ENCODE results near the gene SCG5. TPM values are rescaled to one million over a fixed set of nuclear protein-coding genes. Genes with fewer than 3 reads are reported as not detected.

Gene SCG5
- total RNA-seq, 1 experiment from 2014 or later: 7.4 TPM

DNA sequence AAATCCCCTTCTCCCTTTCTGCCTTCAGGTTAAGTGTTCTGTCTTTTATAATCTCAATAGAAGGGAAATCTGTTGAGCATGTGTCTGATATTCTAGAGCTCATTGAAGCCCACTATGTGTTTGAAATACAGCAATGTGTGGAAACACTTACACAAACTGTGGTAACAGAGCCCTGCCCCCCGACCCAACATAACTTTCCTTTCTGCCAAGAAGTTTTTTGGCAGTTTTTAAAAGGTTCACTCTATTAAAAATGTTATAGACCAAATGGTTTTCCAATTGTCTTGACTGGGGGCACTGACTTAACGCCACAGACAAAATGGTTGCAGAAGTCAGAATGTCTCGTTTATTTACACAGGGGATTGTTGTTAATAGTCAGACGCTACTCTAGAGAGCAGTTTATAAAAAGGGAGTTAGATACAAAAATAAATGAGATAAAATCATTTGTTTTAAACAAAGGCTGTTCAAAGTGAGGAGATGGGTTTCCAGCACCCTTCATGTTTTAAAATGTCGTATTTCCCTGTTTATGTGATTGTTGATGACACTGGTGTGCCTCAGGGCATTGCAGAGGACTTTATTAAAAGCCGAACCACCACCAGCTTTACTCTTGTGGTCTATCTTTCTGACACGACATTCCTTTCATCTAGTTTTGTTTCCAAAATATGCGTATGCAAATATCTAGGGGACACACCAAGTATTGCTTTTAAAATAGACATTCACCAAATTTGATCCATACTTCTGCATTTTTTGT is 49.6 kb downstream of the SCG5 start:
- no peak for DNase-seq (ENCODE audit: unreplicated experiment)
- ChIA-PET POLR2A (no interaction called here), CTCF (interaction anchor here (0.6 kb wide), 2 partner anchors 9 to 245 kb away, joined by 3 read pairs; no protein-coding TSS in a partner anchor)
- no TSS peak for BruUV-seq (replicated peaks)
- H3K27me3 Mint-ChIP-seq (ENCODE audit: insufficient read depth, unreplicated experiment): no peaks in the 10 kb centered on the region
- peaks cover 6% of the 10 kb centered on the region for H3K9me3 Mint-ChIP-seq (ENCODE audit: unreplicated experiment)
- no peak overlapping the region for H3K4me3 Mint-ChIP-seq (ENCODE audit: unreplicated experiment)
- no peaks in the 10 kb centered on the region for H3K36me3 Mint-ChIP-seq (ENCODE audit: insufficient read depth, unreplicated experiment)
- H3K4me1 Mint-ChIP-seq (ENCODE audit: insufficient read depth, unreplicated experiment): peaks cover 27% of the 10 kb centered on the region
- intact Hi-C loops (cut with micrococcal nuclease): no loop called here
- no peak overlapping the region for H3K27ac Mint-ChIP-seq (ENCODE audit: low read depth, unreplicated experiment)
- no peak for TF ChIP-seq CTCF (IDR thresholded peaks at IDR 0.05; ENCODE audit: unreplicated experiment)

DNA sequence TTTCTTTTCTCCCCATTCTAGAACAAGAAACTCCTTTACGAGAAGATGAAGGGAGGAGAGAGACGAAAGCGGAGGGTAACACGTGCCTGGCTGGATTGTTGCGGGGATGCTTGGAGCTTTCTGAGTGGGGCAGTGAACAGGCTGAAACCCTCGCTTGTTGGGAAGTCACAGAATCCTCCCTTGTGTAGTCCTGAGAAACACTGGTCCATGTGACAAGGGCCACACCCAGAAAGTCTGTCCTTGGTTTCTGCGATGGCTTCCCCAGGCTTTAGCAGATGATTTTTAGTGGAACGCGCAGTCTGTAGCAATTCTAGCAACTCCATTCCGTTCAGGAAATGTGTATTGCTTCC is 50.2 kb downstream of the SCG5 start:
- CTCF ChIA-PET: interaction anchor here (1.3 kb wide), 1 partner anchor 29 kb away, joined by 4 read pairs; no protein-coding TSS in a partner anchor
- Mint-ChIP-seq H3K27me3 (ENCODE audit: insufficient read depth, unreplicated experiment) (no peaks in the 10 kb centered on the region), H3K36me3 (ENCODE audit: insufficient read depth, unreplicated experiment) (no peaks in the 10 kb centered on the region), H3K4me3 (ENCODE audit: unreplicated experiment) (no peak overlapping the region), H3K9me3 (ENCODE audit: unreplicated experiment) (peaks cover under 1% of the 10 kb centered on the region), H3K27ac (ENCODE audit: low read depth, unreplicated experiment) (no peak overlapping the region), H3K4me1 (ENCODE audit: insufficient read depth, unreplicated experiment) (peaks cover 21% of the 10 kb centered on the region)
- no peak for DNase-seq (ENCODE audit: unreplicated experiment)
- TF ChIP-seq CTCF (IDR thresholded peaks at IDR 0.05; ENCODE audit: unreplicated experiment): no peak
- intact Hi-C loops (cut with micrococcal nuclease): no loop called here
- POLR2A ChIA-PET: no interaction called here
- no TSS peak for BruUV-seq (replicated peaks)

DNA sequence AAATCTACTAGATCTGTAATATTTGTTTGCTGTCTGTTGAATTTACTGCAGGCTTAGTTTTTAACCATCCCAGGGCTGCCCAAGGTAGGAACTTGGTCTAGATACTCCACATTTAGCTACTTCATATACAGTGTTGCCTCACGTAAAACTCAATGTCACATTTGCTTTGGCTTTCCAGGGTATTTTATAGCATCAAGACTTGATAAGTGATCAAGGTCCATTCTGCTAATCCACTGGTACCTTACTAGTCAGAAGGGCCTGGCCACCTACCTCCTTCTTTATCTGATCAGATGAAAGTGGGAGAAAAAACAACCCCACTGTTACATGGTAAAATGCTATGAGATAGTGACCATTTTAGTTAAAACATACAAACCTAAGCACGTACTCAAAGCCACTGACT is 50.8 kb downstream of the SCG5 start:
- CTCF ChIA-PET: interaction anchor here (0.6 to 1.3 kb wide), 2 partner anchors 30 to 1008 kb away, joined by 3 to 4 read pairs; no protein-coding TSS in a partner anchor
- DNase-seq (ENCODE audit: unreplicated experiment): no peak
- POLR2A ChIA-PET: interaction anchor here (0.7 to 0.8 kb wide), 2 partner anchors 10 to 24 kb away, joined by 3 read pairs; no protein-coding TSS in a partner anchor
- Mint-ChIP-seq H3K27ac (ENCODE audit: low read depth, unreplicated experiment) (no peak overlapping the region), H3K9me3 (ENCODE audit: unreplicated experiment) (no peaks in the 10 kb centered on the region), H3K4me1 (ENCODE audit: insufficient read depth, unreplicated experiment) (peaks cover 15% of the 10 kb centered on the region), H3K4me3 (ENCODE audit: unreplicated experiment) (no peak overlapping the region), H3K27me3 (ENCODE audit: insufficient read depth, unreplicated experiment) (no peaks in the 10 kb centered on the region), H3K36me3 (ENCODE audit: insufficient read depth, unreplicated experiment) (no peaks in the 10 kb centered on the region)
- no TSS peak for BruUV-seq (replicated peaks)
- intact Hi-C loops (cut with micrococcal nuclease): no loop called here
- TF ChIP-seq CTCF (IDR thresholded peaks at IDR 0.05; ENCODE audit: unreplicated experiment): no peak

DNA sequence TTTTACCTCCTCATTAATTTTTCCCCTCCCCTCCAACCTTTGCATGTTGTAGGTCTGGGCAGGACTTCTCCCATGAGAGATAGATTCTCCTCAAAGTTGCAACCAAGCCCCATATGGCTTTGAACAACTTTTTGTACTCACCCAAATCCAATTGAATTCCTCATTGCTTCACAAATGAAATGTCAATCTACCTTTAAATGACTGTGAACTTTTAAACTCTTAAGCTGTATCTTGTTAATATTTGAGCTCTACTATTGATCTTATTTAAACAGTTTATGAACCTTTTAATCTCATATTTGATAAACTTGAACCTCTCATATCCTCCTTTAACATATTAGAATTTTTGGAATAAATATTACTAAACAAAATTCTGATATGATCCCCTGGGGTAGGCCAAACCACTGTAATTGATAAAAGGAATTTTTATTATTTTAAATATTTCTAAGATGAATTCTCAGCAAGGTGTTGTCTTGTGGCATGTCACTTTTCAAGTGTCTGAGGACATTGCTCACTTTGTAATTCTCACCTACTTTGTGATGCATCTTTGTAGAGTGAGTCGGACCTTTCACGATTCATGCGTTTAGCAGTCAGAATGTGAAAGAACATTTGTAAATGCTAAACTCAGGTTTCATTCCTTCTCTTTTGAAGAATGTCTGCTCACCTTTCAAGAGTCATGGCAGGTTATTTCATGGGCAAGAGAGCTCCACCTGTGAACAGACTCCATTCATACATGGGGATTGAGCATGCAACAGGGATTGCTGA is 52.9 kb downstream of the SCG5 start:
- no peaks in the 10 kb centered on the region for H3K27me3 Mint-ChIP-seq (ENCODE audit: insufficient read depth, unreplicated experiment)
- no TSS peak for BruUV-seq (replicated peaks)
- H3K9me3 Mint-ChIP-seq (ENCODE audit: unreplicated experiment): no peaks in the 10 kb centered on the region

More for the DNA sequence above, 52.9 kb downstream of the SCG5 start:
- no peak for DNase-seq (ENCODE audit: unreplicated experiment)
- Mint-ChIP-seq H3K4me3 (ENCODE audit: unreplicated experiment) (no peak overlapping the region), H3K27ac (ENCODE audit: low read depth, unreplicated experiment) (no peak overlapping the region), H3K36me3 (ENCODE audit: insufficient read depth, unreplicated experiment) (no peaks in the 10 kb centered on the region), H3K4me1 (ENCODE audit: insufficient read depth, unreplicated experiment) (peaks cover 6% of the 10 kb centered on the region)
- ChIA-PET POLR2A (no interaction called here), CTCF (interaction anchor here (0.6 to 1.3 kb wide), 3 partner anchors 37 to 1951 kb away, joined by 3 read pairs; no protein-coding TSS in a partner anchor)
- intact Hi-C loops (cut with micrococcal nuclease): no loop called here
- no peak for TF ChIP-seq CTCF (IDR thresholded peaks at IDR 0.05; ENCODE audit: unreplicated experiment)
